Progenitor cell of endocrine pancreas (in vitro differentiated cells): ENCODE results near the gene ELOVL2. TPM values are rescaled to one million over a fixed set of nuclear protein-coding genes. Genes with fewer than 3 reads are reported as not detected.

ENCODE experiments used
- DNase-seq: peaks from one replicate; pipeline ENCODE4 v3.0.0; 2021; ENCODE audit warnings: low spot score; ENCODE audit not compliant: unreplicated experiment
- H3K27ac Mint-ChIP-seq: 2 replicates; pipeline ENCODE4 v1.8.0; 2021; ENCODE audit warnings: mild to moderate bottlenecking, moderate library complexity, mixed read lengths
- H3K27me3 Mint-ChIP-seq: 2 replicates; pipeline ENCODE4 v1.8.0; 2021; ENCODE audit warnings: mixed read lengths
- H3K36me3 Mint-ChIP-seq: 2 replicates; pipeline ENCODE4 v1.8.0; 2022; ENCODE audit warnings: mixed read lengths; ENCODE audit not compliant: insufficient read depth
- H3K4me1 Mint-ChIP-seq: 2 replicates; pipeline ENCODE4 v1.8.0; 2021; ENCODE audit warnings: low read depth, mixed read lengths
- H3K4me3 Mint-ChIP-seq: 2 replicates; pipeline ENCODE4 v1.8.0; 2021; ENCODE audit warnings: low read depth, mild to moderate bottlenecking, moderate library complexity, mixed read lengths
- H3K9me3 Mint-ChIP-seq: 2 replicates; pipeline ENCODE4 v1.8.0; 2021; ENCODE audit warnings: low read depth, mixed read lengths
- CTCF ChIP-seq: fragments of 200-600 bp; sonication (generic); IDR thresholded peaks from one replicate; pipeline ENCODE4 v1.5.0; 2021; ENCODE audit warnings: antibody characterized with exemption, mild to moderate bottlenecking; ENCODE audit not compliant: unreplicated experiment
- total RNA-seq: library from RNA; stranded (reverse); gene quantifications from 2 replicates; pipeline ENCODE4 v1.2.1, GENCODE V29; 2021

The ELOVL2 gene
- total RNA-seq, 1 donor from 2014 or later: 5.6 TPM

GRCh38 chr6:11085758-11086435 is 41.8 kb upstream of the ELOVL2 start:
- H3K27me3 Mint-ChIP-seq: no peaks in the 10 kb centered on the region
- H3K27ac Mint-ChIP-seq: no peak overlapping the region
- no peak for DNase-seq
- H3K4me1 Mint-ChIP-seq: no peaks in the 10 kb centered on the region
- peaks cover 3% of the 10 kb centered on the region for H3K9me3 Mint-ChIP-seq
- H3K36me3 Mint-ChIP-seq: no peaks in the 10 kb centered on the region
- no peak for TF ChIP-seq CTCF
- no peak overlapping the region for H3K4me3 Mint-ChIP-seq

GRCh38 chr6:11083956-11084355 is 39.9 kb upstream of the ELOVL2 start:
- no peak for DNase-seq
- Mint-ChIP-seq H3K27ac (no peak overlapping the region), H3K9me3 (peaks cover 3% of the 10 kb centered on the region), H3K4me3 (no peak overlapping the region), H3K27me3 (no peaks in the 10 kb centered on the region), H3K36me3 (no peaks in the 10 kb centered on the region), H3K4me1 (no peaks in the 10 kb centered on the region)
- no peak for TF ChIP-seq CTCF

GRCh38 chr6:11083491-11083890 is 39.4 kb upstream of the ELOVL2 start:
- TF ChIP-seq CTCF: no peak
- H3K27me3 Mint-ChIP-seq: no peaks in the 10 kb centered on the region
- H3K4me1 Mint-ChIP-seq: peaks cover 3% of the 10 kb centered on the region
- H3K4me3 Mint-ChIP-seq: no peak overlapping the region
- DNase-seq: no peak
- no peak overlapping the region for H3K27ac Mint-ChIP-seq
- H3K36me3 Mint-ChIP-seq: no peaks in the 10 kb centered on the region
- H3K9me3 Mint-ChIP-seq: peaks cover 7% of the 10 kb centered on the region

GRCh38 chr6:11080296-11080695 is 36.2 kb upstream of the ELOVL2 start:
- Mint-ChIP-seq H3K27me3 (no peaks in the 10 kb centered on the region), H3K4me1 (peaks cover 8% of the 10 kb centered on the region), H3K4me3 (no peak overlapping the region), H3K36me3 (no peaks in the 10 kb centered on the region), H3K9me3 (peaks cover 4% of the 10 kb centered on the region), H3K27ac (no peak overlapping the region)
- DNase-seq: no peak
- no peak for TF ChIP-seq CTCF

GRCh38 chr6:11078266-11078665 is 34.2 kb upstream of the ELOVL2 start:
- no peak for DNase-seq
- H3K4me3 Mint-ChIP-seq: no peak overlapping the region
- peaks cover 8% of the 10 kb centered on the region for H3K4me1 Mint-ChIP-seq
- no peak for TF ChIP-seq CTCF
- no peak overlapping the region for H3K27ac Mint-ChIP-seq
- no peaks in the 10 kb centered on the region for H3K36me3 Mint-ChIP-seq
- no peaks in the 10 kb centered on the region for H3K27me3 Mint-ChIP-seq
- peaks cover 4% of the 10 kb centered on the region for H3K9me3 Mint-ChIP-seq
